HUES64 (cell line): ENCODE measurements around the gene VTN.

ENCODE experiments used
- H3K27ac ChIP-seq: 2 replicates; pipeline ENCODE4 v1.7.0; 2013; ENCODE audit warnings: low read depth, low read length, inconsistent platforms
- H3K27me3 ChIP-seq: 2 replicates; pipeline ENCODE4 v1.6.1; 2013; ENCODE audit warnings: mild to moderate bottlenecking, low read length; ENCODE audit not compliant: insufficient read depth
- H3K36me3 ChIP-seq: 2 replicates; pipeline ENCODE4 v1.6.1; 2013; ENCODE audit warnings: mild to moderate bottlenecking, low read length; ENCODE audit not compliant: insufficient read depth
- H3K4me1 ChIP-seq: 2 replicates; pipeline ENCODE4 v1.6.1; 2013; ENCODE audit warnings: mild to moderate bottlenecking, low read length, moderate library complexity; ENCODE audit not compliant: insufficient read depth
- H3K4me3 ChIP-seq: 2 replicates; pipeline ENCODE4 v1.5.1; 2013; ENCODE audit warnings: mild to moderate bottlenecking, low read length, moderate library complexity
- H3K9ac ChIP-seq: 2 replicates; pipeline ENCODE4 v1.6.1; 2013; ENCODE audit warnings: mild to moderate bottlenecking, low read depth, low read length
- H3K9me3 ChIP-seq: 2 replicates; pipeline ENCODE4 v1.6.1; 2013; ENCODE audit warnings: low read depth, low read length; ENCODE audit not compliant: insufficient read depth
- WGBS: fragments of 150-250, 120-280 bp; methylation state at CpG from one replicate; pipeline ENCODE4 v1.1.7; 2013; ENCODE audit warnings: missing lambda C conversion rate; 5-methylcytosine and 5-hydroxymethylcytosine counted together

VTN gene

DNA sequence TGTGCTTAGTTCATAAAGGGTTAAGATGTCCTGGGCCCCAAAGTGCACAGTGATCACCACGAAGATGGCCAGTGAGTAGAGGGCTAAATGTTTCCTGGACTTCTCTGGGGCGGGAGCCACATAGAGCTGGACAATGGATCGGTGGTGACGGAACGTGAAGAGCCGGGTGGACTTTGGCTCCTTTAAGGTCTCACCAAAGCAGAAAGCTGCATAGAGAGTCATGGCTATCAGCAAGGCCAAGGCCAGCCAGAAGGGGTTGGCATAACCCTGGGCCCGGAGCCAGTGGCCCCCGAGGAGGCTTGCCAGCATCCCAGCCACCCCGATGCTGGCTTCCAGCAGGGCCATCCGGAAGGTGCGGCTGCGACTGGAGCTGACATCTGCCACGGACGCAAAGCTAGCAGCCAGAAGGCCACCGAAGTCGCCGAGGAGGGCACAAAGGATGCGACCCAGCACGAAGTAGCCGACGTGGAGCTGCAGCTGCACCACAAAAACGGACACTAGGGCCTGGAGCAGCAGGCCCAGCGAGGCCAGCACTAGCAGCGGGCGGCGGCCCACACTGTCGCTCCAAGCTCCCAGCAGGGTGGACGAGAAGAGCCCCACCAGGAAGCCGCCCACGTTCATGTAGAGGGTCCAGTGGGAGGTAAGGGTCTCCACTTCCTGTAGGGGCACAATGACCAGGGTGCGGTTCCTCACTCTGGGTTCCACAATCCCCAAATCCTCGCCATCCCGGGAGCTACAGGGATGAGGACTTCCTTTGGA lies 34.9 kb upstream of the VTN start:
- 42% methylated on average over 33 of the region's 33 CpGs for WGBS
- no peaks in the 10 kb centered on the region for H3K9me3 ChIP-seq
- H3K4me3 ChIP-seq, result peak overlapping the region; percentile 67
- no peak overlapping the region for H3K9ac ChIP-seq
- peaks cover 57% of the 10 kb centered on the region for H3K4me1 ChIP-seq
- no peak overlapping the region for H3K27ac ChIP-seq
- peaks cover 67% of the 10 kb centered on the region for H3K27me3 ChIP-seq
- no peaks in the 10 kb centered on the region for H3K36me3 ChIP-seq

DNA sequence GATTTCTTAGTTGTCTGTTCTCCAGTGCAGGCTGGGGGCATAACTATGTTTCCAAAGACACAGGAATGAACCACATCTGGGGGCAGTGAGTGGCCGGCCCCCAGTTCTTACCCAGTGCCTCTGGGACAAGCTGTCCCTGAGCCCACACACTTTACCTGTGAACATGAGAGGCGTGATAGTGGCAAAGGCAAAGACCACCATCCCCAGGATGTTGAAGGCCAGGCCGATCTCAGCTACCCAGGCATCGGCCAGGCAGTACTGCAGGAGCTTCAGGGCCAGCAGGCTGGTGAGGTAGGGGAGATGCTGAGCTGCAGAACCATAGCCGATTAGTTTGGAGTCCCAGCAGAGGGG lies 34.3 kb upstream of the VTN start:
- no peak overlapping the region for H3K9ac ChIP-seq
- no peaks in the 10 kb centered on the region for H3K36me3 ChIP-seq
- no peak overlapping the region for H3K4me3 ChIP-seq
- peaks cover 68% of the 10 kb centered on the region for H3K27me3 ChIP-seq
- 91% methylated on average over 5 of the region's 5 CpGs for WGBS
- no peak overlapping the region for H3K27ac ChIP-seq
- peaks cover 57% of the 10 kb centered on the region for H3K4me1 ChIP-seq
- H3K9me3 ChIP-seq, result no peaks in the 10 kb centered on the region

DNA sequence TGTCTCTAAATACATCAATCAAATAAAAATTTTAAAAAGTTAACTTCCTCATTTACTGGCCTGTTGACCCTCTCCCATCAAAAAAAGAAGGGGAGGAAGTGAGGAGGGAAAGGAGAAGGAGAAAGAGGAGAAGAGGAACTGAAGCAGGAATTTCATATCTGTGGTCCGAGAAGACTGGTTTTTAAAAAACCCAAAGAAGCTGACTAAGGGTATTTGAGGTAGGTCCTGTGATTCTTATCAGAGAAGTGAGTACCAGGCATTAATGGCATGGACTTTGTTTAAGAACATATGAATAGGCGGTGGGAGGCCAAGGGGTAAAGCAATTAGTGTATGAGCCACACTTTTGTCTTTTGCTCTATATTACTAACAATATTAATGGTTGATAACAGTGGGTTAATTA lies 33.9 kb upstream of the VTN start:
- Histone ChIP-seq H3K36me3 (no peaks in the 10 kb centered on the region), H3K27ac (no peak overlapping the region), H3K4me1 (peaks cover 57% of the 10 kb centered on the region), H3K9me3 (no peaks in the 10 kb centered on the region), H3K9ac (no peak overlapping the region), H3K4me3 (no peak overlapping the region), H3K27me3 (peaks cover 70% of the 10 kb centered on the region)
- 95% methylated on average over 2 of the region's 2 CpGs for WGBS

DNA sequence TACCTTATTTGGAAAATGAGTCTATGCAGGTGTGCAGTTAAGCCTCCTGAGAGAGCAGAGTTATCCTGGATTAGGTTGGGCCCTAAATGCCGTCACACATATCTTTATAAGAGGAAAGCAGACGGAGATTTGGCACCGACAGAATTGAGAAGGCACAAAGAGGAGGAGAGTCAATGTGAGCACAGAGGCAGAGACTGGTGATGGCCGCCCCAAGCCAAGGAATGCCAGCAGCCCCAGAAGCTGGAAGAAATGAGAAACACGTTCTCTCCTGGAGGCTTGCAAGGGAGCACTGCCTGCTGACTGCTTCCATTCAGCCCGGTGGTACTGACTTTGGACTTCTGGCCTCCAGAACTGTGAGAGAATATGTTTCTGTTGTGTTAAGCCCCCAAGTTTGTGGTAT lies 32.7 kb upstream of the VTN start:
- no peak overlapping the region for H3K27ac ChIP-seq
- H3K4me1 ChIP-seq, result peaks cover 47% of the 10 kb centered on the region
- H3K4me3 ChIP-seq, result no peak overlapping the region
- H3K9ac ChIP-seq, result no peak overlapping the region
- no peaks in the 10 kb centered on the region for H3K9me3 ChIP-seq
- H3K36me3 ChIP-seq, result no peaks in the 10 kb centered on the region
- H3K27me3 ChIP-seq, result peaks cover 72% of the 10 kb centered on the region
- 74% methylated on average over 6 of the region's 6 CpGs for WGBS

DNA sequence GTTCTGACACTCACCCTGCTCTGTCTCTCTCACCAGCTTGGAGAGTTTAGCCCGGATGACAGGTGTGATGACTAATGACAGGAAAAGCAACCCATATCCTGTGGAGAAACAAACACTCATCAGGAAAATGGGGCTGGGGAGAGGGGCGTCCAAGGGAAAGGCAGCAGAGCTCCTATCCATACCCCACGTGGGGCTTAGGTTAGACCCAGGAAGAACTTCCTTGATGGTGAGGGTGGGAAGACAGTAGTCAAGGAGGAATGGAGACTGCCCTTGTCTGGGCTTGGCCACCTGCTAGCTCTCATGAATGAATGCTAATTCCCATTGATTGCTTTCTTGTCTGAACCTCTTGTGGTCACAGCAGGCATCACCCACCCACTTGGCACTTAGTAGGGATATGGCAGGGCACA lies 32.1 kb upstream of the VTN start:
- Histone ChIP-seq H3K9me3 (no peaks in the 10 kb centered on the region), H3K27ac (no peak overlapping the region), H3K4me1 (peaks cover 40% of the 10 kb centered on the region), H3K36me3 (no peaks in the 10 kb centered on the region), H3K9ac (no peak overlapping the region), H3K4me3 (no peak overlapping the region), H3K27me3 (peaks cover 70% of the 10 kb centered on the region)
- WGBS, result 18% methylated on average over 3 of the region's 3 CpGs

DNA sequence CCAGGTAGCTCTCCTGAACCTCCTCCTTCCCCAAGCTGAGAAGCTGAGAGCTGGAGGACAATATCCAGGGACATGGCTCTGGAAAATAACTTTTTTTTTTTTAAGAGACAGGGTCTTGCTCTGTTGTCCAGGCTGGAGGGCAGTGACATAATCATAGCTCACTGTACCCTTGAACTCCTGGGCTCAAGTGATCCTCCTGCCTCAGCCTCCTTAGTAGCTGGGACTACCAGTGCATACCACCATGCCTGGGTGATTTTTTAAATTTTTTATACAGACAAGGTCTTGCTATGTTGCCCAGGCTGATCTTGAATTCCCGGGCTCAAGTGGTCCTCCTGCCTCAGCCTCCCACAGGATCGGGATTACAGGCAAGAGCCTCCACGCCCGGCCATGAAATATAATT lies 29.7 kb upstream of the VTN start:
- no peaks in the 10 kb centered on the region for H3K9me3 ChIP-seq
- H3K4me3 ChIP-seq, result no peak overlapping the region
- H3K27ac ChIP-seq, result no peak overlapping the region
- H3K4me1 ChIP-seq, result peaks cover 25% of the 10 kb centered on the region
- peaks cover 49% of the 10 kb centered on the region for H3K27me3 ChIP-seq
- no peaks in the 10 kb centered on the region for H3K36me3 ChIP-seq
- no peak overlapping the region for H3K9ac ChIP-seq
- 92% methylated on average over 4 of the region's 4 CpGs for WGBS

DNA sequence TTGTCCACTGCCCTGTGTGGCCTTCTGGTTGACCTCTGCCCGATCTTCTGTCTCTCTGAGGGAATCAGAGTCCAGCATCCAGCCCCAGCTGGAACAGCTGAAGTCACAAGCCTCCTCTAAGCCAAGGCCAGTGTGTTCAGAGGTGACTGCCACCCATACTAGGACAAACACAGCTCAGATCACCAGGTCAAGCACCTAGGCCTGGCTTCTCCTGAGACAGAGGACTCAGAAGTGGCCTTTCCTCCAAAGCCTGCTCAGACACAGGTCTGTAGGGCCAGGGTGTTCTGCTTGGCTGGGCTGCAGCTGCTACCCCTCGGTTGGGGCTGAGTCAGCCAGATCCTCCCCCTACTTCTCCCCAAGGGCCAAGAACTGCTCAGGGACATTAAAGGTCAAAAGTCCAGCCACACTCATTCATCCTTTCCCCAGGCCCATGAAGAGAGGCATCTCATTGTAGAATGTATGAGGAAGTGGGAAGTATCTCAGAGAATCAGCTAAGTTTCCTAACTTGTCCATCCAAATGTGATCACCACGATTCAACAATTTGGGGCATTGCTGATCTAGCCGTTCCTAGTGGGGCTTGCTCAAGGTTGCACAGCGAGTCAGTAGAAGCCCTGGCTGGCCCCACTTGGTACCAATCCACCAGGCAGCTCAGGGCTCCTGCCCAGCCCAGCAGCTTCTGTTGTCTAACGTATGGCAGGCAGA lies 28.3 kb upstream of the VTN start:
- no peak overlapping the region for H3K4me3 ChIP-seq
- H3K9ac ChIP-seq, result no peak overlapping the region
- peaks cover 17% of the 10 kb centered on the region for H3K4me1 ChIP-seq
- no peaks in the 10 kb centered on the region for H3K9me3 ChIP-seq
- no peaks in the 10 kb centered on the region for H3K36me3 ChIP-seq
- 89% methylated on average over 6 of the region's 6 CpGs for whole genome bisulfite sequencing
- H3K27ac ChIP-seq, result no peak overlapping the region
- H3K27me3 ChIP-seq, result peaks cover 35% of the 10 kb centered on the region

DNA sequence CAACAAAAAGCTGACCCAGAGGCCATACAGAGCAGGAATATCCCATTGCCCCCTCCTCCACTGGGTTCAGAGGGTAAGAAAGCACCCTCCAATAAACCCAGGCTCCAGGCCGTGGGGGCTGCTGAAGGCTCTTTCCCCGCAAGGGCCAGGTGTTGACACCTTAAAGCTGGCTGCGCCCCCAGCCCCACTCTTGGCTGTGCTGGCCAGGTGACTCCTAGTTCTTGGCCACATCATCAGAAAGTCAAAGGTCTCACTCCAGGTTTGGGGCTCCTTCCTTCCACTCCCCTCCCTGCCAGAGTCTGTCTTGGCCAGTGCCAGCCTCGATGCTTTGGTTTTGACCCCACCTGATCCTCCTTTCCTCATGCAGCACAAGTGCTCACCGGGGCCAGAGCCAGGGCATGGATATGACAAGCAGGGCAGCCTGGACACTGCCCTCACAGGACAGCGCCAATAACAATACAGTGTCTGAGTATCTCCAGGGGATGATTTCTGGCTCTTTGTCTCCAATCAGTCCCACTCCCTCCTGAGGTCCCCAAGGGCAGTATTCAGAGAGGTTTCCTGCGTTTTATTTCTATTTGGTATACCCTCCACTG lies 27.7 kb upstream of the VTN start:
- H3K36me3 ChIP-seq, result no peaks in the 10 kb centered on the region
- WGBS, result 84% methylated on average over 7 of the region's 7 CpGs
- H3K4me1 ChIP-seq, result peaks cover 10% of the 10 kb centered on the region
- H3K27me3 ChIP-seq, result peaks cover 28% of the 10 kb centered on the region; the same call in 1 of the 2 replicates
- H3K4me3 ChIP-seq, result no peak overlapping the region
- no peak overlapping the region for H3K9ac ChIP-seq
- no peak overlapping the region for H3K27ac ChIP-seq
- H3K9me3 ChIP-seq, result no peaks in the 10 kb centered on the region

DNA sequence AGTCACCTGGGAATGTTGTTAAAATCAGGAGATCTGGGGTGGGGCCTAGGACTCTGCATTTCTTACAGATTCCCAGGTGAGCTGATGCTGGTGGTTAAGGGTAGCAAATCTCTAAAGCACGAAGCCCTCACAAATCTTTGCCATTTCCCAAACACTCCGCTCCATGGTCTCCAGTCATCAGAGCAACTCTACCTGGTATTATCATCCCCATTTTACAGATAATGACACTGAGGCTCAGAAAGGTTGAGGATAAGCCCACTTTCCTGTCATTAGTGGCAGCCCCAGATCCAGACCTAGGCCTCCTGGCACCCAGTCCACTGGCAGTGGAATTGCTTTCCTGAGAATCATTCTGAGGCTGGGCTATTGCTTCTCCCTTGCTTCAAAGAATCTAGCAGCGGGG lies 27.2 kb upstream of the VTN start:
- no peak overlapping the region for H3K27ac ChIP-seq
- H3K27me3 ChIP-seq, result peaks cover 25% of the 10 kb centered on the region; the same call in 1 of the 2 replicates
- H3K36me3 ChIP-seq, result no peaks in the 10 kb centered on the region
- H3K9ac ChIP-seq, result no peak overlapping the region
- H3K4me3 ChIP-seq, result no peak overlapping the region
- peaks cover 5% of the 10 kb centered on the region for H3K4me1 ChIP-seq
- H3K9me3 ChIP-seq, result no peaks in the 10 kb centered on the region
- WGBS, result 90% methylated on average over 3 of the region's 3 CpGs

DNA sequence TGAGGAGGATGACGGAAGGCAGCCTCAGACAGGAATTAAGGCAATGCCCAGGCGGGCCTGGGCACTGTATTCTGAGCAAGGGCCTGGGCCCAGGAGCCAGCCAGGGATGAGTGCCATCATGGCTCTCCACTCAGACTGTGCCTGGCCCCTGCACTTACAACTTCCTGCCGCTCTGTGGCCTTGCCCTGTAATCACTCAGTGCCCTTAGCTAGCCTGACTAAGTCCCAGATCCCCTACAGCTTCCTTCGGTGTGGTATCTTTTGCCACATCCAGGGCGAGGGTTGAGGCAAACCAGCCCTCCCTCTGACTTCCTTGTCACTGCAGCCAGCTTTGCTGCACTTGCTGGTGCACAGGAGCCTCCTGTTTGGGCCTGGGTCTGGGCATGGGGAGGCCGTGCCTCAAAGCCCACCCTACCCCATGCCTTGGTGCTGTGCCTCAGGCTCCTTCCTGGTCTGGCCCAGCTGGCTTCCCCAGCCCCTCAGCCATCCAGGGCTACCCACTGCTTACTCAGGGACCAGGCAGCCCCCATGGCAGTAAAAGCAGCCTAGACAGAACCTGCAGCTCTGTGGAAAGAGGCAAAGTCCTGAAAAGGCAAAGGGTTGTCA lies 26.6 kb upstream of the VTN start:
- no peak overlapping the region for H3K9ac ChIP-seq
- no peak overlapping the region for H3K4me3 ChIP-seq
- no peaks in the 10 kb centered on the region for H3K36me3 ChIP-seq
- H3K27me3 ChIP-seq, result peaks cover 22% of the 10 kb centered on the region; the same call in 1 of the 2 replicates
- H3K27ac ChIP-seq, result no peak overlapping the region
- no peaks in the 10 kb centered on the region for H3K4me1 ChIP-seq
- no peaks in the 10 kb centered on the region for H3K9me3 ChIP-seq
- WGBS, result 76% methylated on average over 6 of the region's 6 CpGs

DNA sequence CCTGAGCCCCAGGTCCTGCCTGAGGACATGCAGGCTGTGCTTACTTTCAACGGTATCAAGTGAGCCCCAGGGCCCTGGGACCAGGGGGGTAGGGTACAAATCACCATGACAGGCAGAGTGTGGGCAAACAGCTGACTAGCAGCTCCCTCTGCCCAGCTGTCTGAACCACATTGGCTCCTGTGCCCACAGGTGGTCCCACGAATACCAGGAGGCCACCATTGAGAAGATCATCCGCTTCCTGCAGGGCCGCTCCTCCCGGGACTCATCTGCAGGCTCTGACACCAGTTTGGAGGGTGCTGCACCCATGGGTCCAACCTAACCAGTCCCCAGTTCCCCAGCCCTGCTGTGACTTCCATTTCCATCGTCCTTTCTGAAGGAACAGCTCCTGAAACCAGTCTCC lies 25.9 kb upstream of the VTN start:
- H3K27ac ChIP-seq, result no peak overlapping the region
- H3K9me3 ChIP-seq, result no peaks in the 10 kb centered on the region
- no peak overlapping the region for H3K4me3 ChIP-seq
- H3K4me1 ChIP-seq, result no peaks in the 10 kb centered on the region
- WGBS, result 89% methylated on average over 6 of the region's 6 CpGs
- no peak overlapping the region for H3K9ac ChIP-seq
- peaks cover 15% of the 10 kb centered on the region; the same call in 1 of the 2 replicates for H3K27me3 ChIP-seq
- no peaks in the 10 kb centered on the region for H3K36me3 ChIP-seq
